Esophagus squamous epithelium (tissue), 5 donors: ENCODE results near the gene FAM187B. TPM values are rescaled to one million over a fixed set of nuclear protein-coding genes. Genes with fewer than 3 reads are reported as not detected.

Experiments used
- DNase-seq: peaks from one replicate; lab custom pipeline; 2025; lab: John Stamatoyannopoulos, UW
- H3K27ac ChIP-seq, 4 donors: fragments of 200-600 bp; sonication (generic); one replicate each; pipeline ENCODE4 v1.5.1; 2016 to 2019; ENCODE audit warnings: mild to moderate bottlenecking in 1 of 4
- H3K27me3 ChIP-seq, 4 donors: fragments of 200-600 bp; sonication (generic); 1 replicate in 3 of 4; 2 replicates in 1 of 4; pipeline versions ENCODE4 v1.5.1 to v1.6.0; 2017 to 2021; ENCODE audit warnings: antibody characterized with exemption in 1 of 4
- H3K36me3 ChIP-seq, 3 donors: fragments of 200-600 bp; sonication (generic); one replicate each; pipeline ENCODE4 v1.5.1; 2016 to 2019
- H3K4me1 ChIP-seq, 3 donors: fragments of 200-600 bp; sonication (generic); one replicate each; pipeline ENCODE4 v1.5.1; 2017 to 2019
- H3K4me3 ChIP-seq, 4 donors: fragments of 200-600 bp; sonication (generic); 1 replicate in 3 of 4; 2 replicates in 1 of 4; pipeline ENCODE4 v1.5.1; 2016 to 2019; ENCODE audit warnings: mild to moderate bottlenecking in 2 of 4, moderate library complexity in 1 of 4
- H3K9me3 ChIP-seq, 3 donors: fragments of 200-600 bp; sonication (generic); one replicate each; pipeline ENCODE4 v1.5.1; 2016 to 2019
- CTCF ChIP-seq, 6 experiments: fragments of 450-650 bp in 4 of 6; fragments of 200-600 bp in 2 of 6; sonication (generic) in 2 of 6; IDR thresholded peaks; one replicate each; pipeline ENCODE4 v1.5.1; 2016 to 2019; ENCODE audit warnings: antibody characterized with exemption in 6 of 6, mild to moderate bottlenecking in 4 of 6, moderate library complexity in 4 of 6
- POLR2A ChIP-seq, 4 donors: fragments of 450-650 bp; IDR thresholded peaks; one replicate each; pipeline ENCODE4 v1.6.1; 2017; ENCODE audit warnings: antibody characterized with exemption in 4 of 4, mild to moderate bottlenecking in 4 of 4, moderate library complexity in 3 of 4
- WGBS, 2 donors: methylation state at CpG; one replicate each; pipeline ENCODE4 v1.1.5; 2018; 5-methylcytosine and 5-hydroxymethylcytosine counted together
- intact Hi-C: fragments of 100-400 bp; cut with DNase I; formaldehyde crosslinking; loops from one replicate; pipeline ENCODE4 v1.15.0; 2022
- total RNA-seq, 4 donors: library from RNA; depleted of rRNA; stranded (reverse); fragments of >200 nt; gene quantifications; one replicate each; pipeline ENCODE4 v1.1.0, GENCODE V29; 2016
- donor health status: DM: yes; HTN: yes; CAD: no.

Gene FAM187B
- total RNA-seq, 4 donors from 2014 or later: not detected

DNA sequence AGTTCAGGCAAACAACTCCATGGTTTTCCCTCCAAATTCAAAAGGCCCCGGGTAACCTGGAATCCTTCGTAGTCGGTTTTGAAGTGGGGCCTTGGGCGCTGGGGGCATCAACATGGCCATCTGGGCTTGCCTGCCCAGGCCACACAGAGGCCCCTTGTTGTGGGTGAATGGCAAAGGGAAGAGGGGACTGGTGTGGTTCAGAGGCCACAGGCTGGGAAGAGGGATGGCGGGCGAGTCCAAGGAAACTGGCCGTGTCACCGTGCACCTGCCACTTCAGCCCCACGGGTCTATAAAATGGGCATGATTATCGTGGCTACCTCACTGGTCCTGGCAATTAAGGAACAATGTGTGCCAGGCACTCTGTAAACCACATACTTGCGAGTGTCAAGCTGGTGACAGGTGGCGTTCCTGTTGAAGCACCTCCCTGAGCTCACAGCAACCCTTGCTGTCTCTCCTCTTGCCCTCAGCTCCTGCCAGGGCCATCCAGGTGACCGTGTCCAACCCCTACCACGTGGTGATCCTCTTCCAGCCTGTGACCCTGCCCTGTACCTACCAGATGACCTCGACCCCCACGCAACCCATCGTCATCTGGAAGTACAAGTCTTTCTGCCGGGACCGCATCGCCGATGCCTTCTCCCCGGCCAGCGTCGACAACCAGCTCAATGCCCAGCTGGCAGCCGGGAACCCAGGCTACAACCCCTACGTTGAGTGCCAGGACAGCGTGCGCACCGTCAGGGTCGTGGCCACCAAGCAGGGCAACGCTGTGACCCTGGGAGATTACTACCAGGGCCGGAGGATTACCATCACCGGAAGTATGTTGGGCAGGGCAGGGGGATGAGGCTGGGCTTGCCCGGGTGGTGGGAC, 21.5 kb upstream of the FAM187B start:
- peaks cover 0 to 58% (median 0%) of the 10 kb centered on the region in 4 donors for H3K27me3 ChIP-seq
- 75 to 81% methylated on average over 11 to 19 of the region's 34 CpGs for WGBS, 2 donors
- H3K36me3 ChIP-seq: peaks cover 0 to 48% (median 0%) of the 10 kb centered on the region in 3 donors
- peak overlapping the region; percentile 9 to 96 (median 94) for H3K27ac ChIP-seq
- H3K9me3 ChIP-seq: no peaks in the 10 kb centered on the region
- intact Hi-C loops: no loop called here
- no peak for TF ChIP-seq CTCF (IDR thresholded peaks at IDR 0.05)
- TF ChIP-seq POLR2A (IDR thresholded peaks at IDR 0.05): no peak
- DNase-seq: no peak
- peak overlapping the region; percentile 70 to 95 (median 76) for H3K4me3 ChIP-seq
- H3K4me1 ChIP-seq: peaks cover 0 to 54% (median 3%) of the 10 kb centered on the region in 3 donors

DNA sequence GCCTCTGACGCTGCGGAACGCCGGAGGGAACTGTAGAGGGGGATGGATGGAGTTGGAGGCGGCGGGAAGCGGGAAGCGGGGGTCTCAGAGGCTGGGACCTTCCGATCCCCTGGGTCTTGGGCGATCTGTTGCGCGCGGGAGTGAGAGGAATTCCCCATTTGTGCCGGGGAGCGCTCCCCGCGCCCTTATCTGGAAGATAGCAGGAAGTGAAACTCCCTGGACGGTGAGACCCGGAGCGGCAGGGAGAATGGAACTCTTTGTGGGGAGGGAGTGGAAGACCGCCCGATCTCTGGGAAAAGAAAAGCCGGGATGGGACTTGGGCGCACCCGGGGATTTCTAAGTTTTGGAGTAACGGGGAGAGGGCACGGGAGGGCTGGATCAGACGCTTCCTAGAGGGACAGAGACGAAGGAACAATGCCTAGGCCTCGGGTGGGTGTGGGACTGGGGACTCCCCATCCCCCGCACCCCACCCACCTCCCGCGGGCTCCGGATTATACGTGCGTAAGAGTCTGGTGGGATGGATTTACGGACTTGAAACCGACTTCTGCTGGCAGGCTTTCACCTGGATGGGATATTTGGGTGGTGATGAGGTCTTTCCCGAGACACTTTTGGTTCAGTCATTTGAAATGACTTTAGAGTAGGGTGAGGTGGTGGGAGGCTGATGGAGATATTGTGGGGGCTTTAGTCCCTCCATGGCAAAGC, 20.8 kb upstream of the FAM187B start:
- Histone ChIP-seq H3K36me3 (peaks cover 0 to 40% (median 0%) of the 10 kb centered on the region in 3 donors), H3K27ac (peak overlapping the region; percentile 88 to 96 (median 94)), H3K4me3 (peak overlapping the region; percentile 70 to 95 (median 76)), H3K27me3 (peaks cover 0 to 51% (median 0%) of the 10 kb centered on the region in 4 donors), H3K4me1 (peaks cover 0 to 48% (median 3%) of the 10 kb centered on the region in 3 donors), H3K9me3 (no peaks in the 10 kb centered on the region)
- TF ChIP-seq POLR2A (IDR thresholded peaks at IDR 0.05) (no peak), CTCF (IDR thresholded peaks at IDR 0.05) (peak in 1 of 6 experiments; percentile 2)
- 8 to 18% methylated on average over 11 to 21 of the region's 39 CpGs for WGBS, 2 donors
- no peak for DNase-seq
- intact Hi-C loops: no loop called here

- intact Hi-C loops: no loop called here
- peak within 1 kb of the TSS; percentile 88 to 96 (median 94) for H3K27ac ChIP-seq
- H3K27me3 ChIP-seq: peaks cover 0 to 50% (median 0%) of the 10 kb centered on the region in 4 donors
- H3K4me1 ChIP-seq: peaks cover 0 to 44% (median 3%) of the 10 kb centered on the region in 3 donors
- H3K9me3 ChIP-seq: no peaks in the 10 kb centered on the region
- H3K36me3 ChIP-seq: peaks cover 0 to 32% (median 0%) of the 10 kb centered on the region in 3 donors
- TF ChIP-seq CTCF (IDR thresholded peaks at IDR 0.05) (peak in 3 of 6 experiments; percentile 4 to 17 (median 17)), POLR2A (IDR thresholded peaks at IDR 0.05) (peak in 3 of 4 donors; percentile 39 to 81 (median 75))
- DNase-seq: no peak
- peak within 1 kb of the TSS; percentile 70 to 95 (median 76) for H3K4me3 ChIP-seq
- WGBS, 2 donors: 0% methylated on average over 2 of the region's 69 CpGs; no CpG with 5 or more reads in 1 of the 2 donors
These were observed 20.0 kb upstream of the FAM187B start, which contains the start of gene LSR for GRCh38 chr19:35248310-35249145. Gene LSR, plus strand, starts transcription at chr19:35249002. Its CDS starts 21 bp downstream, at chr19:35249023.

DNA sequence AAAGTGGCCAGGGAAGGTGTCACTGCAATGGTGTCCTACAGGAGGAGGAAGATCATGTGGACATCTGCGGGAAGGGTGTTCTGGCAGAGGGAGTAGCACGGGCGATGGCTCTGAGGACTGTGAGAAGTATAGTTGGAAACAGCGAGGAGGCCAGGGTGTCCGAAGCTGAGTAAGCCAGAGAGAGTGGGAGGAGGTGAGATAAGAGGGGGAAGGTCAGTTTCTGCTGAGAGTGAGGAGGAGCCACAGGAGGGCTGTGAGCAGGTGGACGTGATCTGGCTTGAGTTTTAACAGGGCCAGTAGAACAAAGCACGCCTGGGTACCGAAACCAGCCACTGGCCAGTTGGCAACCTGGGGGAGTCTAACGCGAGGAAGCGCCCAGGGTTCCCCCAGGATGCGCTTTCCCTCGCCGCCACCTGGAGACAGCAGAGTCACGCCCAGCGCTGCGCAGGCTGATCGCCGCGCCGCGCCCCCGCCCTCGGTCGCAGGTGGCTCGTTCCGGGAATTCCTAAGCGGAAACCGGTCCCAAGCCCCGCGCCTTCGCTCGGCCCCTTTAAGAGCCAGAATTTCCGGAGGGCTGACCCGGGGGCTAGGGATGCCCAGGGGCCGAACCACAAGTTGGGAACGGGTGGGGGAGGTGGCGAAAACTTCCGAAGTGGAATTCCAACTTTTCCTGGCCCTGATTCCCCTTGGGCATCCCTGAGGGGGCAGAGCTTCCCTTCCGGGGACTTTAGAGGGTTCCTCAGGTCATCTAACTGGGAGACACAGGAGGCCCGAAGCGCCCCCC, 19.2 kb upstream of the FAM187B start:
- TF ChIP-seq POLR2A (IDR thresholded peaks at IDR 0.05) (no peak), CTCF (IDR thresholded peaks at IDR 0.05) (peak in 5 of 6 experiments; percentile 47 to 72 (median 64))
- intact Hi-C loops: no loop called here
- Histone ChIP-seq H3K36me3 (peaks cover 0 to 24% (median 0%) of the 10 kb centered on the region in 3 donors), H3K27me3 (peaks cover 0 to 50% (median 0%) of the 10 kb centered on the region in 4 donors), H3K4me1 (peaks cover 0 to 37% (median 3%) of the 10 kb centered on the region in 3 donors), H3K4me3 (peak overlapping the region; percentile 70 to 95 (median 76)), H3K9me3 (no peaks in the 10 kb centered on the region), H3K27ac (peak overlapping the region; percentile 88 to 96 (median 94))
- no peak for DNase-seq
- 3% methylated on average over 18 to 25 of the region's 42 CpGs for WGBS, 2 donors
